ENCODE data around the gene MECR.

The MECR gene

DNA sequence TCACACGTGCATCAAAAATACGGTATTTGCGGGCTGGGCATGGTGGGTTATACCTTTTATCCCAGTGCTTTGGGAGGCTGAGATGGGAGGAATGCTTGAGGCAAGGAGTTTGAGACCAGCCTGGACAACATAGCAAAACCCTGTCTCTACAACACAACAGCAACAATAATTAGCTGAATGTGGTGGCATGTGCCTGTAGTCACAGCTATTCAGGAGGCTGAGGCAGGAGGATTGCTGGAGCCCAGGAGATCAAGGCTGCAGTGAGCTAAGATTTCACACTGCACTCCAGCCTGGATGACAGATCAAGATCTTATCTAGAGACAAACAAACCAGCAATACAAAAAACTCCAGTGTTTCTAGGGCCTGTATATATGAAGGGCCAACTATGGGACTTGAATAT, 36.2 kb upstream of the MECR start:
- TF ChIP-seq, protein P1, sequence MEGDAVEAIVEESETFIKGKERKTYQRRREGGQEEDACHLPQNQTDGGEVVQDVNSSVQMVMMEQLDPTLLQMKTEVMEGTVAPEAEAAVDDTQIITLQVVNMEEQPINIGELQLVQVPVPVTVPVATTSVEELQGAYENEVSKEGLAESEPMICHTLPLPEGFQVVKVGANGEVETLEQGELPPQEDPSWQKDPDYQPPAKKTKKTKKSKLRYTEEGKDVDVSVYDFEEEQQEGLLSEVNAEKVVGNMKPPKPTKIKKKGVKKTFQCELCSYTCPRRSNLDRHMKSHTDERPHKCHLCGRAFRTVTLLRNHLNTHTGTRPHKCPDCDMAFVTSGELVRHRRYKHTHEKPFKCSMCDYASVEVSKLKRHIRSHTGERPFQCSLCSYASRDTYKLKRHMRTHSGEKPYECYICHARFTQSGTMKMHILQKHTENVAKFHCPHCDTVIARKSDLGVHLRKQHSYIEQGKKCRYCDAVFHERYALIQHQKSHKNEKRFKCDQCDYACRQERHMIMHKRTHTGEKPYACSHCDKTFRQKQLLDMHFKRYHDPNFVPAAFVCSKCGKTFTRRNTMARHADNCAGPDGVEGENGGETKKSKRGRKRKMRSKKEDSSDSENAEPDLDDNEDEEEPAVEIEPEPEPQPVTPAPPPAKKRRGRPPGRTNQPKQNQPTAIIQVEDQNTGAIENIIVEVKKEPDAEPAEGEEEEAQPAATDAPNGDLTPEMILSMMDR (IDR thresholded peaks at IDR 0.05; ENCODE audit: insufficient read depth, low read length, poor library complexity, severe bottlenecking), result no peak
- DNase-seq (ENCODE audit: extremely low read depth, insufficient read length), result no peak
- no peaks in the 10 kb centered on the region; the same call in 1 of the 2 replicates for H3K27me3 ChIP-seq (replicated peaks; ENCODE audit: control insufficient read depth, insufficient read depth, low read length)
- H3K36me3 ChIP-seq (ENCODE audit: control insufficient read depth, insufficient read depth, low read length), result no peaks in the 10 kb centered on the region
- no peak overlapping the region for H3K4me3 ChIP-seq (replicated peaks; ENCODE audit: low read depth, low read length)

DNA sequence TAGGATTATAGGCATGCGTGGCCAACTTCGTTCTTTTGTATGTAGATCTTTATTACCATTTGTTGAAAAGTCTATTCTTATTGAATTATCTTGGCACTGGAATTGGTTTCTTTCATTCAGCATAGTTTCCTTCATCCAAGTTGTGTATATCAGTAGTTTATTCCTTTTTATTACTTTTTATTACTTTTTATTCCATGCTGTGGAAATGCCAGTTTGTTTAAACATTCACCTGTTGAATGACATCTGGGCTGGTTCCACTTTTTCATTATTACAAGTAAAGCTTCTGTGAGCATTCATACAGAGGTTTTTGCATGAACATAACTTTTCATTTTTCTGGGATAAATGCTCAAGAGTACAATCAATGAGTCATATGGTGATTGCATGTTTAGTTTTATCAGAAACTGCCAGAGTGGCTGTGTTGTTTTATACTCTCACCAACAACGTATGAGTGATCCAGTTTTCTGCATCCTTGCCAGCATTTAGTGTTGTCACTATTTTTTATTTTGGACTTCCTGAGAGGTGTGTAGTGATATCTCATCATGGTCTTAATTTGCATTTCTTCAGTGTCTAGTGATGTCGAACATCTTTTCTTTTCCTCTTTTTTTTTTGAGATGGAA, 34.1 kb upstream of the MECR start:
- DNase-seq (ENCODE audit: extremely low read depth, insufficient read length), result no peak
- H3K36me3 ChIP-seq (ENCODE audit: control insufficient read depth, insufficient read depth, low read length), result no peaks in the 10 kb centered on the region
- H3K4me3 ChIP-seq (replicated peaks; ENCODE audit: low read depth, low read length), result no peak overlapping the region
- TF ChIP-seq, protein P1 (IDR thresholded peaks at IDR 0.05; ENCODE audit: insufficient read depth, low read length, poor library complexity, severe bottlenecking), result no peak
- H3K27me3 ChIP-seq (replicated peaks; ENCODE audit: control insufficient read depth, insufficient read depth, low read length), result no peaks in the 10 kb centered on the region; the same call in 1 of the 2 replicates

DNA sequence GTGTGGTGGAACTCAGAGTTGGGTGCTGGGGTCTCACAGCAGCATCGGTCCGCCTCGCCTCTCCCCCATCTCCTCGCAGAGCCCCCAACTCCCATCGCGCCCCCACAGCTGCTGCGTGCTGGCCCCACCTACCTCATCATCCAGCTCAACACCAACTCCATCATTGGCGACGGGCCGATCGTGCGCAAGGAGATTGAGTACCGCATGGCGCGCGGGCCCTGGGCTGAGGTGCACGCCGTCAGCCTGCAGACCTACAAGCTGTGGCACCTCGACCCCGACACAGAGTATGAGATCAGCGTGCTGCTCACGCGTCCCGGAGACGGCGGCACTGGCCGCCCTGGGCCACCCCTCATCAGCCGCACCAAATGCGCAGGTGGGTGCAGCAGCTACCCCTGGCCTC, 29.8 kb upstream of the MECR start:
- Histone ChIP-seq H3K4me3 (replicated peaks; ENCODE audit: low read depth, low read length) (no peak overlapping the region), H3K27me3 (replicated peaks; ENCODE audit: control insufficient read depth, insufficient read depth, low read length) (peaks cover 3% of the 10 kb centered on the region), H3K36me3 (ENCODE audit: control insufficient read depth, insufficient read depth, low read length) (no peaks in the 10 kb centered on the region)
- no peak for DNase-seq (ENCODE audit: extremely low read depth, insufficient read length)
- TF ChIP-seq, protein P1 (IDR thresholded peaks at IDR 0.05; ENCODE audit: insufficient read depth, low read length, poor library complexity, severe bottlenecking), result no peak

DNA sequence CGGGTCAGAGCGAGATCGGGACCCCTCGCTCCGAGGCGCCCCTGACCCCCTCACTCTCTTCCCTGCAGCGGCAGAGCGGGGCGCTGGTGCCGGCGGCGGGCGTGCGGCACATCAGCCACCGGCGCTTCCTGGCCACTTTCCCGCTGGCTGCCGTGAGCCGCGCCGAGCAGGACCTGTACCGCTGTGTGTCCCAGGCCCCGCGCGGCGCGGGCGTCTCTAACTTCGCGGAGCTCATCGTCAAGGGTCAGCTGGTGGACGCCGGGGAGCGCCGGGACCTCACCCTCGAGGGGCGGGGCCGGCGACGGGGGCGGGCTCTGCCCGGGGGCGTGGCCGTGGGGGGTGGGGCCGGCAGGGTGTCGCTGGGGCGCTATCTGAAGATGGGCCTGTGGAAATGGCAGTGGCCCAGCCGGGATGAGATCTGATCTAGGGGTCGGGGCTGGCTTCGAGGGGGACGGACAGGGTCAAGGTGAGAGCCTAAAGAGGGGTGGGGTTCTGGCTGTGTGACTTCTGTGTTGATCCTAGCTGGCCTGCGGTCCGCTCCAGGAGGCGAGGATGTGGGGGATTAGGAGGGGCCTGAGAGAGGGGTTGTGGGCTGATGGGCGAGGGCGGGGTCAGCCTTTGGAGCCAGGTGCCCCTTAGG, 29.2 kb upstream of the MECR start:
- TF ChIP-seq, protein P1 (IDR thresholded peaks at IDR 0.05; ENCODE audit: insufficient read depth, low read length, poor library complexity, severe bottlenecking), result no peak
- Histone ChIP-seq H3K36me3 (ENCODE audit: control insufficient read depth, insufficient read depth, low read length) (no peaks in the 10 kb centered on the region), H3K4me3 (replicated peaks; ENCODE audit: low read depth, low read length) (peak overlapping the region; percentile 20), H3K27me3 (replicated peaks; ENCODE audit: control insufficient read depth, insufficient read depth, low read length) (peaks cover 3% of the 10 kb centered on the region)
- no peak for DNase-seq (ENCODE audit: extremely low read depth, insufficient read length)

DNA sequence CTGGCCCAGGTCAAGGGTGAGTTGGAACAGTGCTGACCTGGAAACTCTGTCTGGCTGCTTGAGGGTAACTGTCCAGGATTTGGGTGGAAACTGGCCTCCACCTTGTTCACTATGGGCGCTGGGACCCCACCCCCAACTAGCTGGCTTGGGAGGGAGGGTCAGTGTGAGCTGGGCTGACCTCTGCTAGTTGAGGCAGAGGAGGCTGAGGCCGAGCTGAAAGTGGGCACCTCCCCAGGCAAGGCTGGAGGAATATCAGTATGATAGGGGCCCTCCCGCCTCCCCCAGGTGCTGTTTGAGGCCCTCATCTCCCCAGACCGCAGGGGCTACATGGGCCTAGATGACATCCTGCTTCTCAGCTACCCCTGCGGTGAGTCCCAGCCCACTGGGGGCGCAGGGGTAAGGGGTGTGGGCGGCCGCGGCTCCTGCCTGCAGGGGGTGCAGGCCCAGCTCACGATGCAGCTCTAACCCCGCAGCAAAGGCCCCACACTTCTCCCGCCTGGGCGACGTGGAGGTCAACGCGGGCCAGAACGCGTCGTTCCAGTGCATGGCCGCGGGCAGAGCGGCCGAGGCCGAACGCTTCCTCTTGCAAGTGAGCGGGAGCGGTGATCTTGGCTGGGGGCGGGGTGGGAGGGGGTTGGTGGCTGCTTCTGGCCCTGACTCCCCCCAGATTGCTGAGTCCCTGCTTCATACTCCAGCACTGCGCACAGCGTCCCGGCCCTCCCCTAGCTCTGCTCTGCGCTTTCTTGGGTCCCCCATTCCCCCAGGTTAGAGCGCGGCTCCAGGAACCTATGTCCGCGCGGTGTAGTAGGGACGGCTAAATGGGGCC, 28.5 kb upstream of the MECR start:
- Histone ChIP-seq H3K4me3 (replicated peaks; ENCODE audit: low read depth, low read length) (peak overlapping the region; percentile 20; the same call in 1 of the 2 replicates), H3K36me3 (ENCODE audit: control insufficient read depth, insufficient read depth, low read length) (no peaks in the 10 kb centered on the region), H3K27me3 (replicated peaks; ENCODE audit: control insufficient read depth, insufficient read depth, low read length) (peaks cover 3% of the 10 kb centered on the region)
- TF ChIP-seq, protein P1 (IDR thresholded peaks at IDR 0.05; ENCODE audit: insufficient read depth, low read length, poor library complexity, severe bottlenecking), result no peak
- DNase-seq (ENCODE audit: extremely low read depth, insufficient read length), result no peak

All from GM06990 (cell line).